Hepatocyte (in vitro differentiated cells): ENCODE data around the gene KIF5B. TPM values are rescaled to one million over a fixed set of nuclear protein-coding genes. Genes with fewer than 3 reads are reported as not detected.

ENCODE experiments used
- DNase-seq: peaks from one replicate; pipeline ENCODE4 v3.0.0-alpha.2; 2016; ENCODE audit warnings: low spot score
- H2AFZ ChIP-seq: fragments of 200-600 bp; sonication (generic); 2 replicates; pipeline ENCODE4 v1.6.0; 2016; ENCODE audit warnings: antibody characterized with exemption, mild to moderate bottlenecking
- H3K27ac ChIP-seq: fragments of 200-600 bp; sonication (generic); 2 replicates; pipeline ENCODE4 v1.5.1; 2016; ENCODE audit warnings: mild to moderate bottlenecking
- H3K27me3 ChIP-seq: fragments of 200-600 bp; sonication (generic); 2 replicates; pipeline ENCODE4 v1.6.1; 2016
- H3K36me3 ChIP-seq: fragments of 200-600 bp; sonication (generic); replicated peaks from 2 replicates; pipeline ENCODE4 v1.5.1; 2016; ENCODE audit warnings: low read depth; ENCODE audit not compliant: insufficient read depth
- H3K4me1 ChIP-seq: fragments of 200-600 bp; sonication (generic); 2 replicates; pipeline ENCODE4 v1.5.1; 2016; ENCODE audit warnings: mild to moderate bottlenecking, moderate library complexity; ENCODE audit not compliant: insufficient read depth
- H3K4me2 ChIP-seq: fragments of 200-600 bp; sonication (generic); 2 replicates; pipeline ENCODE4 v1.6.0; 2016
- H3K4me3 ChIP-seq: fragments of 200-600 bp; sonication (generic); 2 replicates; pipeline ENCODE4 v1.5.1; 2016; ENCODE audit warnings: mild to moderate bottlenecking
- H3K79me2 ChIP-seq: fragments of 200-600 bp; sonication (generic); 2 replicates; pipeline ENCODE4 v1.6.0; 2017; ENCODE audit warnings: mild to moderate bottlenecking
- H3K9me2 ChIP-seq: fragments of 200-600 bp; sonication (generic); replicated peaks from 2 replicates; pipeline ENCODE4 v1.6.0; 2017; ENCODE audit warnings: mild to moderate bottlenecking; ENCODE audit not compliant: insufficient read depth
- H3K9me3 ChIP-seq: fragments of 200-600 bp; sonication (generic); 2 replicates; pipeline ENCODE4 v1.5.1; 2016; ENCODE audit warnings: low read depth, mild to moderate bottlenecking
- H4K20me1 ChIP-seq: fragments of 200-600 bp; sonication (generic); 2 replicates; pipeline ENCODE4 v1.6.0; 2016; ENCODE audit warnings: mild to moderate bottlenecking; ENCODE audit not compliant: insufficient read depth, poor library complexity, severe bottlenecking
- CTCF ChIP-seq: fragments of 200-600 bp; sonication (generic); IDR thresholded peaks from 2 replicates; pipeline ENCODE4 v1.5.1; 2016; ENCODE audit warnings: antibody characterized with exemption, mild to moderate bottlenecking; ENCODE audit not compliant: poor library complexity
- EZH2 ChIP-seq: fragments of 200-600 bp; sonication (generic); IDR thresholded peaks from 2 replicates; pipeline ENCODE4 v1.6.1; 2016; ENCODE audit warnings: antibody characterized with exemption, mild to moderate bottlenecking, borderline replicate concordance
- EZH2phosphoT487 ChIP-seq: fragments of 200-600 bp; sonication (generic); IDR thresholded peaks from one replicate; pipeline ENCODE4 v1.6.1; 2018; ENCODE audit warnings: antibody characterized with exemption, mild to moderate bottlenecking, low read depth, moderate library complexity; ENCODE audit not compliant: unreplicated experiment, severe bottlenecking
- WGBS: methylation state at CpG from one replicate; pipeline ENCODE4 v1.1.6; 2016; ENCODE audit warnings: low lambda C conversion rate; ENCODE audit errors: missing lambda C conversion rate; 5-methylcytosine and 5-hydroxymethylcytosine counted together
- polyA plus RNA-seq: library from polyadenylated mRNA; unstranded; fragments of >200 nt; fragmentation: Nextera tagmentation; extraction: Ambion mirVana; gene quantifications from 2 replicates; pipeline ENCODE4 v1.2.1, GENCODE V29; 2016
- total RNA-seq: library from RNA; depleted of rRNA; stranded (reverse); fragments of >200 nt; gene quantifications from 2 replicates; pipeline ENCODE4 v1.2.3, GENCODE V29; 2014

Gene KIF5B
- total and polyA plus RNA-seq, 2 experiments from 2014 or later: 51.6 to 141 TPM

- no peaks in the 10 kb centered on the region for H3K9me2 ChIP-seq
- WGBS: 94% methylated on average over 1 of the region's 1 CpG
- no peaks in the 10 kb centered on the region for H3K9me3 ChIP-seq
- H3K4me1 ChIP-seq: peaks cover under 1% of the 10 kb centered on the region
- H4K20me1 ChIP-seq: peaks cover 33% of the 10 kb centered on the region
- peaks cover 79% of the 10 kb centered on the region for H3K79me2 ChIP-seq
- no peak overlapping the region for H3K4me2 ChIP-seq
- H3K27me3 ChIP-seq: no peaks in the 10 kb centered on the region
- no peak overlapping the region for H3K27ac ChIP-seq
- TF ChIP-seq CTCF (no peak), EZH2phosphoT487 (no peak), EZH2 (no peak)
- H2AFZ ChIP-seq: no peak overlapping the region
- DNase-seq: no peak
- no peak overlapping the region for H3K4me3 ChIP-seq
- peaks cover 1% of the 10 kb centered on the region for H3K36me3 ChIP-seq
Observed at GRCh38 chr10:32035038-32035437, 21.2 kb downstream of the KIF5B start.

GRCh38 chr10:32033171-32033570, 23.1 kb downstream of the KIF5B start:
- H3K36me3 ChIP-seq: no peaks in the 10 kb centered on the region
- no peak overlapping the region for H3K4me2 ChIP-seq
- H3K27ac ChIP-seq: no peak overlapping the region
- H3K79me2 ChIP-seq: peaks cover 78% of the 10 kb centered on the region
- WGBS: 87% methylated on average over 5 of the region's 5 CpGs
- TF ChIP-seq CTCF (no peak), EZH2phosphoT487 (no peak), EZH2 (no peak)
- no peaks in the 10 kb centered on the region for H3K27me3 ChIP-seq
- H3K9me3 ChIP-seq: no peaks in the 10 kb centered on the region
- H4K20me1 ChIP-seq: peaks cover 15% of the 10 kb centered on the region
- H3K9me2 ChIP-seq: no peaks in the 10 kb centered on the region
- H2AFZ ChIP-seq: no peak overlapping the region
- H3K4me1 ChIP-seq: no peaks in the 10 kb centered on the region
- H3K4me3 ChIP-seq: no peak overlapping the region
- DNase-seq: no peak

GRCh38 chr10:32031920-32032319, 24.3 kb downstream of the KIF5B start:
- peaks cover 76% of the 10 kb centered on the region for H3K79me2 ChIP-seq

More at GRCh38 chr10:32031920-32032319, 24.3 kb downstream of the KIF5B start:
- 95% methylated on average over 4 of the region's 4 CpGs for WGBS
- Histone ChIP-seq H3K27ac (no peak overlapping the region), H3K27me3 (no peaks in the 10 kb centered on the region), H3K4me1 (no peaks in the 10 kb centered on the region), H3K4me3 (no peak overlapping the region), H3K36me3 (no peaks in the 10 kb centered on the region), H4K20me1 (peaks cover 7% of the 10 kb centered on the region), H3K9me3 (no peaks in the 10 kb centered on the region), H2AFZ (no peak overlapping the region), H3K9me2 (no peaks in the 10 kb centered on the region), H3K4me2 (no peak overlapping the region)
- DNase-seq: no peak
- TF ChIP-seq EZH2phosphoT487: no peak
- TF ChIP-seq EZH2: no peak
- no peak for TF ChIP-seq CTCF
